IMR-90 (cell line): ENCODE measurements around the gene DHCR24. TPM values are rescaled to one million over a fixed set of nuclear protein-coding genes. Genes with fewer than 3 reads are reported as not detected.
"Not testable (repeated sequence)": the region's sequence is repeated elsewhere in the genome, so short reads cannot be mapped to it uniquely, and the experiment has no call there.

Experiments used
- ATAC-seq: fragments of 200-7000 bp; cut with Tn5 transposase; 2 replicates; pipeline ENCODE4 v1.9.1; 2020; ENCODE audit warnings: low read depth, mild to moderate bottlenecking, moderate library complexity
- BruUV-seq: library from RNA; stranded (reverse); fragments of 400-500 nt; replicated peaks from 2 replicates; lab custom pipeline; 2021; lab: Mats Ljungman, UMichigan
- CTCF ChIA-PET: fragments of 300-600 bp; formaldehyde crosslinking; extraction: SDS; loops from one replicate; lab custom pipeline; 2021; ENCODE audit warnings: antibody characterized with exemption; lab: Yijun Ruan, JAX
- POLR2A ChIA-PET: fragments of 300-600 bp; sonication (Branson Sonifier 250); formaldehyde crosslinking; loops from one replicate; lab custom pipeline; 2022; ENCODE audit warnings: antibody characterized with exemption; ENCODE audit not compliant: unreplicated experiment; lab: Charles Lee
- DNase-seq: peaks from one replicate; pipeline ENCODE4 v3.0.0; 2013
- H2AFZ ChIP-seq: replicated peaks from 2 replicates; pipeline ENCODE3; 2013; ENCODE audit warnings: low read length, mild to moderate bottlenecking; ENCODE audit not compliant: poor library complexity
- H2AK5ac ChIP-seq: 2 replicates; pipeline ENCODE4 v1.6.1; 2013; ENCODE audit warnings: low read depth, low read length, inconsistent platforms
- H2AK9ac ChIP-seq: replicated peaks from 2 replicates; pipeline ENCODE3; 2013; ENCODE audit warnings: mild to moderate bottlenecking, low read depth, low read length, moderate library complexity; ENCODE audit not compliant: poor library complexity
- H2BK120ac ChIP-seq: 2 replicates; pipeline ENCODE4 v1.6.1; 2013; ENCODE audit warnings: low read depth, low read length, inconsistent platforms
- H2BK15ac ChIP-seq: 3 replicates; pipeline ENCODE4 v1.6.1; 2013; ENCODE audit warnings: low read depth, low read length, inconsistent platforms
- H2BK20ac ChIP-seq: 2 replicates; pipeline ENCODE4 v1.6.1; 2013; ENCODE audit warnings: low read depth, mild to moderate bottlenecking, inconsistent platforms, low read length, moderate library complexity
- H2BK5ac ChIP-seq: 2 replicates; pipeline ENCODE4 v1.6.1; 2013; ENCODE audit warnings: mild to moderate bottlenecking, low read depth, low read length, inconsistent platforms; ENCODE audit not compliant: poor library complexity, severe bottlenecking
- H3K14ac ChIP-seq: replicated peaks from 2 replicates; pipeline ENCODE4 v1.6.1; 2013; ENCODE audit warnings: low read depth, low read length, inconsistent platforms
- H3K18ac ChIP-seq: 2 replicates; pipeline ENCODE4 v1.6.1; 2013; ENCODE audit warnings: low read depth, low read length, control low read depth
- H3K23ac ChIP-seq: 2 replicates; pipeline ENCODE4 v1.6.1; 2013; ENCODE audit warnings: low read depth, low read length, inconsistent platforms
- H3K27ac ChIP-seq: 2 replicates; pipeline ENCODE4 v1.5.1; 2013; ENCODE audit warnings: mild to moderate bottlenecking, control low read depth, low read length; ENCODE audit not compliant: insufficient read depth
- H3K27me3 ChIP-seq: 2 replicates; pipeline ENCODE4 v1.6.1; 2013; ENCODE audit warnings: low read length; ENCODE audit not compliant: control insufficient read depth, insufficient read depth
- H3K36me3 ChIP-seq: 2 replicates; pipeline ENCODE4 v1.6.1; 2013; ENCODE audit warnings: low read length, mixed read lengths; ENCODE audit not compliant: control insufficient read depth, insufficient read depth
- H3K4ac ChIP-seq: 2 replicates; pipeline ENCODE4 v1.6.1; 2013; ENCODE audit warnings: low read depth, low read length, inconsistent platforms
- H3K4me1 ChIP-seq: 2 replicates; pipeline ENCODE4 v1.6.1; 2013; ENCODE audit warnings: low read length, mixed read lengths; ENCODE audit not compliant: control insufficient read depth, insufficient read depth
- H3K4me2 ChIP-seq: 2 replicates; pipeline ENCODE4 v1.6.1; 2013; ENCODE audit warnings: low read depth, mild to moderate bottlenecking, control low read depth, low read length, moderate library complexity
- H3K4me3 ChIP-seq: 2 replicates; pipeline ENCODE4 v1.5.1; 2013; ENCODE audit warnings: low read depth, mild to moderate bottlenecking, control low read depth, low read length, moderate library complexity; ENCODE audit not compliant: insufficient read depth
- H3K56ac ChIP-seq: 2 replicates; pipeline ENCODE4 v1.6.1; 2013; ENCODE audit warnings: low read length, inconsistent platforms; ENCODE audit not compliant: insufficient read depth; ENCODE audit errors: extremely low read depth
- H3K79me1 ChIP-seq, 2 experiments: 2 replicates each; pipeline ENCODE4 v1.6.1; 2013; ENCODE audit warnings: low read length in 2 of 2, inconsistent platforms in 1 of 2, low read depth in 1 of 2
- H3K9ac ChIP-seq: 2 replicates; pipeline ENCODE4 v1.6.1; 2013; ENCODE audit warnings: low read depth, low read length, control low read depth
- H3K9me1 ChIP-seq: 2 replicates; pipeline ENCODE4 v1.6.1; 2013; ENCODE audit warnings: low read length, inconsistent platforms; ENCODE audit not compliant: insufficient read depth
- H3K9me3 ChIP-seq: 2 replicates; pipeline ENCODE4 v1.6.1; 2013; ENCODE audit warnings: low read length; ENCODE audit not compliant: control insufficient read depth, insufficient read depth
- H4K20me1 ChIP-seq: 2 replicates; pipeline ENCODE4 v1.6.1; 2013; ENCODE audit warnings: low read length, inconsistent platforms; ENCODE audit not compliant: insufficient read depth
- H4K5ac ChIP-seq: 2 replicates; pipeline ENCODE4 v1.6.1; 2013; ENCODE audit warnings: mild to moderate bottlenecking, low read depth, low read length, control low read depth
- H4K8ac ChIP-seq, 2 experiments: 2 replicates each; pipeline ENCODE4 v1.6.1; 2013; ENCODE audit warnings: low read depth in 2 of 2, low read length in 2 of 2, control low read depth in 1 of 2, inconsistent platforms in 1 of 2
- H4K91ac ChIP-seq: 2 replicates; pipeline ENCODE4 v1.6.1; 2013; ENCODE audit warnings: low read depth, low read length, inconsistent platforms; ENCODE audit not compliant: insufficient read depth
- WGBS, 2 experiments: methylation state at CpG; one replicate each; pipeline versions ENCODE4 v1.1.5 to v1.1.7; 2013; ENCODE audit warnings: missing lambda C conversion rate in 2 of 2; ENCODE audit not compliant: insufficient read length in 1 of 2; ENCODE audit errors: extremely low coverage in 2 of 2; 5-methylcytosine and 5-hydroxymethylcytosine counted together
- dilution Hi-C: fragments of 300-500 bp; cut with HindIII; formaldehyde crosslinking; loops from one replicate; pipeline ENCODE4 v1.14.3; 2018; ENCODE audit warnings: low sequenced_read_pairs; ENCODE audit not compliant: unreplicated experiment
- in situ Hi-C: fragments of 300-500 bp; cut with MboI; formaldehyde crosslinking; loops from 3 replicates; pipeline ENCODE4 v1.14.3; 2019; ENCODE audit warnings: low sequenced_read_pairs, inconsistent platforms, mixed read lengths
- intact Hi-C: fragments of 100-400 bp; cut with micrococcal nuclease; formaldehyde crosslinking; loops from 2 replicates; pipeline ENCODE4 v1.10.0; 2022
- polyA plus RNA-seq, 3 experiments: library from polyadenylated mRNA; depleted of rRNA; stranded (reverse); fragments of >200 nt; gene quantifications; 2 replicates each; pipeline ENCODE4 v1.2.3, GENCODE V29; 2012; ENCODE audit warnings: low replicate concordance in 1 of 3
- total RNA-seq: library from RNA; depleted of rRNA; stranded (reverse); fragments of >200 nt; gene quantifications from 2 replicates; pipeline ENCODE4 v1.2.3, GENCODE V29; 2012

DHCR24 gene
- total and polyA plus RNA-seq, 2 of the 4 experiments (the other 2 are of a cell fraction): 130 to 194 TPM

- H3K36me3 ChIP-seq, H3K4me3 ChIP-seq, H3K4me2 ChIP-seq, ATAC-seq, intact Hi-C loops, H3K9me1 ChIP-seq, H3K56ac ChIP-seq, H3K18ac ChIP-seq, H2AK5ac ChIP-seq, POLR2A ChIA-PET, H2BK20ac ChIP-seq, BruUV-seq, H4K8ac ChIP-seq, H2AK9ac ChIP-seq, H3K23ac ChIP-seq, H2BK120ac ChIP-seq, H3K4ac ChIP-seq, H3K79me1 ChIP-seq, H2BK15ac ChIP-seq, H4K20me1 ChIP-seq, H3K9ac ChIP-seq, CTCF ChIA-PET, H3K14ac ChIP-seq, H3K27me3 ChIP-seq, H3K27ac ChIP-seq, H4K5ac ChIP-seq, DNase-seq, H3K4me1 ChIP-seq, H2AFZ ChIP-seq, H3K9me3 ChIP-seq, in situ Hi-C loops, dilution Hi-C loops, H4K91ac ChIP-seq, H2BK5ac ChIP-seq: not testable (repeated sequence)
- 83% methylated on average over 8 of the region's 14 CpGs; no CpG with 5 or more reads in 1 of the 2 experiments for WGBS, 2 experiments
Measured at GRCh38 chr1:54911076-54911475, 24.1 kb upstream of the DHCR24 start.
